H7 (cell line): ENCODE data around the gene NIF3L1. TPM values are rescaled to one million over a fixed set of nuclear protein-coding genes. Genes with fewer than 3 reads are reported as not detected.

Source experiments
- DNase-seq: peaks from one replicate; pipeline ENCODE4 v3.0.0; 2012
- H3K27me3 ChIP-seq: 2 replicates; pipeline ENCODE4 v1.6.0; 2011; ENCODE audit warnings: mild to moderate bottlenecking, low read length; ENCODE audit not compliant: control insufficient read depth, insufficient read depth
- H3K36me3 ChIP-seq: replicated peaks from 2 replicates; pipeline ENCODE4 v1.5.1; 2011; ENCODE audit warnings: low read length; ENCODE audit not compliant: control insufficient read depth, insufficient read depth
- H3K4me3 ChIP-seq: 2 replicates; pipeline ENCODE4 v1.5.1; 2011; ENCODE audit warnings: low read depth, mild to moderate bottlenecking, control low read depth, low read length, moderate library complexity; ENCODE audit not compliant: insufficient read depth
- total RNA-seq: library from RNA; depleted of rRNA; stranded (reverse); fragments of >200 nt; shearing (Covaris generic); gene quantifications from 2 replicates; pipeline ENCODE4 v1.2.3, GENCODE V29; 2014; rRNA removed

Gene NIF3L1, protein sequence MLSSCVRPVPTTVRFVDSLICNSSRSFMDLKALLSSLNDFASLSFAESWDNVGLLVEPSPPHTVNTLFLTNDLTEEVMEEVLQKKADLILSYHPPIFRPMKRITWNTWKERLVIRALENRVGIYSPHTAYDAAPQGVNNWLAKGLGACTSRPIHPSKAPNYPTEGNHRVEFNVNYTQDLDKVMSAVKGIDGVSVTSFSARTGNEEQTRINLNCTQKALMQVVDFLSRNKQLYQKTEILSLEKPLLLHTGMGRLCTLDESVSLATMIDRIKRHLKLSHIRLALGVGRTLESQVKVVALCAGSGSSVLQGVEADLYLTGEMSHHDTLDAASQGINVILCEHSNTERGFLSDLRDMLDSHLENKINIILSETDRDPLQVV
- total RNA-seq, result 73.9 and 91.9 TPM in 2 replicates

GRCh38 chr2:200888704-200889625, at the start of gene NIF3L1, which contains the start of gene PPIL3:
Gene NIF3L1 (plus strand): TSS chr2:200889371. CDS start chr2:200891944, 2,573 bp downstream.
Gene PPIL3 (minus strand): TSS chr2:200889077. CDS start chr2:200887615, 1,462 bp downstream.
- Histone ChIP-seq H3K36me3 (peaks cover 3% of the 10 kb centered on the region), H3K4me3 (peak within 1 kb of the TSS; percentile 94), H3K27me3 (no peaks in the 10 kb centered on the region)
- peak; percentile 88 for DNase-seq

GRCh38 chr2:200839513-200839912, 49.7 kb upstream of the NIF3L1 start:
- no peaks in the 10 kb centered on the region for H3K36me3 ChIP-seq
- no peak for DNase-seq
- H3K4me3 ChIP-seq, result no peak overlapping the region
- H3K27me3 ChIP-seq, result no peaks in the 10 kb centered on the region

- DNase-seq, result no peak
- H3K4me3 ChIP-seq, result no peak overlapping the region
- no peaks in the 10 kb centered on the region for H3K36me3 ChIP-seq
- no peaks in the 10 kb centered on the region for H3K27me3 ChIP-seq
These were observed 44.9 kb upstream of the NIF3L1 start for GRCh38 chr2:200843993-200844948.

DNA sequence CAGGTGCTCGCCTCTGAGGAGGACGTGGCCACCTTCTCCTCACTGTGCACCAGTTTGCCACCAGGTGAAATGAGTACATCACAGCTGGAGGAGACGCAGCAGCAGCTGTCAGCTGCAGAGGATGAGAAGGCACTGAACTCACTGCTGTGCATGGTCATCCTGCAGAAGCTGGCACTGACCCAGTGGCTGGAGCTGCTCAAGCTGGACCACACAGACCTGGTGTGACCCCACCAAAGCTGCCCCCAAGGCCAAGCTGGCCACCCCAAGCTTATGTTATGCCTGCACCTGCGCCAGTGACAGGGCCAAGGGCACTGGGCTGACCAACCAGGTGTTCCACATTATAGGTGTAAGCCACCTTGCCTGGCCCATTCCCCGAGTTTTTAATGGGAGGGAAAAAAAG, 44.0 kb upstream of the NIF3L1 start:
- no peak for DNase-seq

DNA sequence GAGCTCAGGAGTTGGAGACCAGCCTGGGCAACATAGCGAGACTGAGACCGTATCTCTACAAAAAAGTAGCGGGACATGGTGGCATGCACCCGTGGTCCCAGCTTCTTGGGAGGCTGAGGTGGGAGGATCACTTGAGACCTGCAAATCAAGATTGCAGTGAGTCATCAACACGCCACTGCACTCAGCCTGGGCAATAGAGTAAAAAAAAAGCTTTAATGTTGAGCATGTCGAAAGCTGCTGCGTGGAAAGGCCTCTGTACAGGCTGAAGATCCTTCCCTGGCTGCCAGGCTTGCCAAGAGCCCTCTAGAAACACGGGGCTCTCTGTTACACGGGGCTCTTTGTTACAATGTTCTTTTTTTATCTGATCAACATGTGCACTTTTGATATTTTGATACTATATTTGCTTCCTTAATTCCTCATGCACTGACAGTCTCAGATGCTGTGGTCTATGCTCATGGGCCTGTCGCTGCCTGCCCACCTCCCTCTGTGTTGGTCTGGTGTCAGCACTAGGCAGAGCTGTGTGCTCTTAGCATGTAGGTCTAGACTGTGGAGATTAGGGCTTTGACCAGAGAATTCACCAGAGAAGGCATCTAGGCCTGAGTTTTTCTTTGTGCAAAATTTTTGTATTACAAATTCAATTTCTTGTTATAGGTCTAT, 43.4 kb upstream of the NIF3L1 start:
- Histone ChIP-seq H3K36me3 (no peaks in the 10 kb centered on the region), H3K27me3 (no peaks in the 10 kb centered on the region), H3K4me3 (no peak overlapping the region)
- no peak for DNase-seq

More for the DNA sequence above, 44.0 kb upstream of the NIF3L1 start:
- Histone ChIP-seq H3K4me3 (no peak overlapping the region), H3K36me3 (no peaks in the 10 kb centered on the region), H3K27me3 (no peaks in the 10 kb centered on the region)

- Histone ChIP-seq H3K4me3 (no peak overlapping the region), H3K36me3 (no peaks in the 10 kb centered on the region; the same call in 1 of the 2 replicates), H3K27me3 (no peaks in the 10 kb centered on the region)
- no peak for DNase-seq
These were observed 41.9 kb upstream of the NIF3L1 start for GRCh38 chr2:200847269-200847668.

GRCh38 chr2:200847939-200848338, 41.2 kb upstream of the NIF3L1 start:
- H3K4me3 ChIP-seq, result no peak overlapping the region
- DNase-seq, result no peak
- H3K27me3 ChIP-seq, result no peaks in the 10 kb centered on the region
- peaks cover 4% of the 10 kb centered on the region for H3K36me3 ChIP-seq

DNA sequence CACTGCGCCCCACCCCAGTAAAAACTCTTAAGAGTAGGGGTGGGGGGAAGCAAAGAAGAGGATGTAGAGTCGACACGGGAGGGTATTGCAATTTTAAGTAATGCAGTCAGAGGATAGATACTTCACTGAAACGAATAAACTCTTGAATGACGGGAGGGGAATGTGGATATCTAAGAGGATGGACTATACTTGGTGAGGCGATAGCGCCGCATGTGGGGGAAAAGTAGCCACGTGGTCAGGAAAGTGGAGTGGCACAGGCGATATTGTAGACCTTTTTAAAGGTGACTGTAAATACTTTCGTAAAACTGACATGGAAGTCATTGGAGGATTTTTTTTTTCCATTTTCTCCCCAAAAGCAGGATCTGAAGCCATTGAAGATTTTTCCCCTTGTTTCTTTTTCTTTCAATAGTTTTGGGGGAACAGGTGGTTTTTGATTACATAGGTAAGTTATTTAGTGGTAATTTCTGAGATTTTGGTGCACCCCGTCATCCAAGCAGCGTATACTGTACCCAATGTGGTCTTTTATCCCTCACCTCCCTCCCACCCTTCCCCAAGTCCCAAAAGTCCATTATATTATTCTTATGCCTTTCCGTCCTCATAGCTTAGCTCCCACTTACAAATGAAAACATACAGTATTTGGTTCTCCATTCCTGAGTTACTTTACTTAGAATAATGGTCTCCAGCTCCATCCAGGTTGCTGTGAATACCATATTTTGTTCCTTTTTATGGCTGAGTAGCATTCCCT, 38.5 kb upstream of the NIF3L1 start:
- H3K27me3 ChIP-seq, result no peaks in the 10 kb centered on the region
- peaks cover 16% of the 10 kb centered on the region for H3K36me3 ChIP-seq
- H3K4me3 ChIP-seq, result no peak overlapping the region
- DNase-seq, result no peak

DNA sequence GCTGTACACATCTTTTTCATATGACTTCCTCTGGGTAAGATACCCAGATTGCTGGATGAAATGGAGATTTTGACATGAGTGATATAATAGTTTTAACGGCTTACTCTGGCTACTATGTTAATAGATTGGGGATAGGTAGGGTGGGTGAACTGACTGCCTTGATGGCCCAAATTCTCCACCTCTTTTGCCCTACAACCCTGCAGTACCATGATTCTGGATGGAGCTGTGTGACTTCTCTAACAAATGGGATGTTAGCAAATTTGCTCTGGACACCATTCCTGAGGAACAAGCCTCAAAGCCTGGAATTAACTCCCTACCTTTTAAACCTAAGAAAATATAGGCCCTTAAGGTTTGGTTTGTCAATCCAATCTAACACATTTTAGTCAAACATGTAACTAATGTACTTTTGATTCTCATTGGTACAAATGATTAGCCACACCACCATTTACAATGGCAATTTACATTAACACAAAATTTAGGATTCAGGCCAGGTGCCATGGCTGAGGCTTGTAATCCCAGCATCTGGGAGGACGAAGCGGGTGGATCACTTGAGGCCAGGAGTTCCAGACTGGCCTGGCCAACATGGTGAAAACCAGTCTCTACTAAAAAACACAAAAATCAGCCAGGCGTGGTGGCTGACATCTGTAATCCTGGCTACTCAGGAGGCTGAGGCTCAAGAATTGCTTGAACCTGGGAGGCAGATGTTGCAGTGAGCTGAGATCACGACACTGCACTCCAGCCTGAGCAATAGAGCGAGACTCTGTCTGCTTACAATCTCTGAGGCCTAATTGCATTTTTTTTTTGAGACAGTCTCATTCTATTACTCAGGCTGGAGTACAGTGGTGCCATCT, 37.5 kb upstream of the NIF3L1 start:
- Histone ChIP-seq H3K27me3 (no peaks in the 10 kb centered on the region), H3K4me3 (no peak overlapping the region), H3K36me3 (peaks cover 17% of the 10 kb centered on the region)
- no peak for DNase-seq

GRCh38 chr2:200852605-200853004, 36.6 kb upstream of the NIF3L1 start:
- no peak for DNase-seq
- Histone ChIP-seq H3K36me3 (peaks cover 24% of the 10 kb centered on the region), H3K4me3 (no peak overlapping the region), H3K27me3 (no peaks in the 10 kb centered on the region)

GRCh38 chr2:200856806-200857205, 32.4 kb upstream of the NIF3L1 start:
- Histone ChIP-seq H3K36me3 (peaks cover 49% of the 10 kb centered on the region), H3K27me3 (no peaks in the 10 kb centered on the region), H3K4me3 (no peak overlapping the region)
- no peak for DNase-seq

- no peak for DNase-seq
- Histone ChIP-seq H3K27me3 (no peaks in the 10 kb centered on the region), H3K4me3 (no peak overlapping the region), H3K36me3 (peaks cover 35% of the 10 kb centered on the region)
These were observed 28.9 kb upstream of the NIF3L1 start for GRCh38 chr2:200860092-200860795.
